Glutamatergic neuron (in vitro differentiated cells): Measurements from ENCODE around the gene SIAE. TPM values are rescaled to one million over a fixed set of nuclear protein-coding genes. Genes with fewer than 3 reads are reported as not detected.

Source experiments
- DNase-seq: peaks from one replicate; pipeline ENCODE4 v3.0.0; 2022
- H3K27ac Mint-ChIP-seq: one replicate; pipeline ENCODE4 v1.8.0; 2020; ENCODE audit warnings: mild to moderate bottlenecking, mixed read lengths, inconsistent platforms; ENCODE audit not compliant: unreplicated experiment
- H3K27me3 Mint-ChIP-seq: one replicate; pipeline ENCODE4 v1.8.0; 2020; ENCODE audit warnings: mild to moderate bottlenecking, moderate library complexity, mixed read lengths, inconsistent platforms; ENCODE audit not compliant: unreplicated experiment
- H3K36me3 Mint-ChIP-seq: one replicate; pipeline ENCODE4 v1.8.0; 2020; ENCODE audit warnings: mild to moderate bottlenecking, mixed read lengths, inconsistent platforms; ENCODE audit not compliant: unreplicated experiment
- H3K4me1 Mint-ChIP-seq: one replicate; pipeline ENCODE4 v1.8.0; 2020; ENCODE audit warnings: mild to moderate bottlenecking, low read depth, mixed read lengths, inconsistent platforms; ENCODE audit not compliant: unreplicated experiment
- H3K4me3 Mint-ChIP-seq: one replicate; pipeline ENCODE4 v1.8.0; 2020; ENCODE audit warnings: mild to moderate bottlenecking, mixed read lengths, inconsistent platforms; ENCODE audit not compliant: unreplicated experiment
- H3K9me3 Mint-ChIP-seq: one replicate; pipeline ENCODE4 v1.8.0; 2020; ENCODE audit warnings: mild to moderate bottlenecking, moderate library complexity, mixed read lengths, inconsistent platforms; ENCODE audit not compliant: unreplicated experiment
- long read RNA-seq: library from polyadenylated mRNA; unstranded; transcript quantifications from one replicate; pipeline ENCODE4 v2.0.0, GENCODE V29; 2020; ENCODE audit not compliant: unreplicated experiment
- total RNA-seq: library from RNA; stranded (reverse); fragmentation: NEBNext Ultra II Directional; extraction: Animal tissue kit (Norgen Biotek cat#: 25700); gene quantifications from one replicate; pipeline ENCODE4 v1.2.1, GENCODE V29; 2021; ENCODE audit not compliant: unreplicated experiment
- TF ChIP-seq, protein P1 (sequence below): fragments of 200-600 bp; sonication (generic); IDR thresholded peaks from one replicate; pipeline ENCODE4 v1.5.0; 2021; ENCODE audit not compliant: partially characterized antibody, unreplicated experiment

The SIAE gene, protein sequence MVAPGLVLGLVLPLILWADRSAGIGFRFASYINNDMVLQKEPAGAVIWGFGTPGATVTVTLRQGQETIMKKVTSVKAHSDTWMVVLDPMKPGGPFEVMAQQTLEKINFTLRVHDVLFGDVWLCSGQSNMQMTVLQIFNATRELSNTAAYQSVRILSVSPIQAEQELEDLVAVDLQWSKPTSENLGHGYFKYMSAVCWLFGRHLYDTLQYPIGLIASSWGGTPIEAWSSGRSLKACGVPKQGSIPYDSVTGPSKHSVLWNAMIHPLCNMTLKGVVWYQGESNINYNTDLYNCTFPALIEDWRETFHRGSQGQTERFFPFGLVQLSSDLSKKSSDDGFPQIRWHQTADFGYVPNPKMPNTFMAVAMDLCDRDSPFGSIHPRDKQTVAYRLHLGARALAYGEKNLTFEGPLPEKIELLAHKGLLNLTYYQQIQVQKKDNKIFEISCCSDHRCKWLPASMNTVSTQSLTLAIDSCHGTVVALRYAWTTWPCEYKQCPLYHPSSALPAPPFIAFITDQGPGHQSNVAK
- total RNA-seq = 4.5 TPM
- long read RNA-seq, full-length matches to known transcripts = 2 of 2 reads
- long read RNA-seq, partial matches to known transcripts = 0 of 2 reads
- long read RNA-seq, other reads (novel, unspliced or antisense) = 0 of 2 reads

DNA sequence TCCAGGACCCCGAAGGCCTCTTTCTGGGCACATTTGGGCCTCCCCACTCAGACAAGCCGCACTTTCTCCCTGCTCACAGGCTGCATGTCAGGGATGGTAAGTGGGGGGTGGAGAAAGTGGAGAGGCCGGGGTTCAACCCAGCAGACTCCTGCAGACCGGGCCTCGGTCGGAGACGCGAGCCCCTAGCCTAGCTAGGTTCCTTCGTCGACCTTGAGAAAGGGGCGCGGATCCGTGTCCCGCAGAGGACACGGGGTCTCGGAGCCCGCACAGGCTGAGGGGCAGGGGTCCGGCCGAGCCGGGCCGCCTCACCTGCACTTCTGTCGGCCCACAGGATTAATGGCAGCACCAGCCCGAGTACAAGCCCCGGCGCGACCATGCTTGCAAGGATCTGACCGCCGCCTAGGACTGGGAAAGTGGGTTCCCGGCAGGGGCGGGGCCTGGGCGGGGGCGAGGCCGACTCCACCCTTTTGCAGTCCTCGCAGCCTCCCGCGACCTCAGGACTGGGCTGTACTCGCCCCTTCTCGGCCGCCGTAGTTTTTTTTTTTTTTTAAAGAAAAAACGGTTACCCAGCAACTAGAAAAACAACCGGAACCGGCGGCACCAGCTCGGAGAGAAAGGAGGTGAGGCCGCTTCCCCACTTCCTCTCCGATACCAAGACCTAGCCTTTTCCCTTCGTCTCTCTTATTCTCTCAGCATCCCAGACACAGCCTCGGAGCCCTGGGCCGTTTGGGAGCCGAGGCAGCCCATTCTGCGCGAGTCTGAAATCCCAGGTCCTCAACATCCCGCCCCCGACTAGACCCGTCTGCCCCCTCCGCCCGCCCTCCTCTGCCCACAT lies at the start of gene SIAE, which contains the start of gene SPA17:
Gene SIAE (minus strand): TSS at position 407 of the 835 bp plus-strand sequence. CDS start 31 bp downstream, at position 376.
Gene SPA17 (plus strand): TSS at position 572 of the 835 bp plus-strand sequence. CDS start 1,361 bp downstream, outside the sequence.
- Mint-ChIP-seq H3K9me3 (peaks cover 5% of the 10 kb centered on the region), H3K27ac (peak within 1 kb of the TSS; percentile 89), H3K4me3 (peak within 1 kb of the TSS; percentile 94), H3K4me1 (no peaks in the 10 kb centered on the region), H3K36me3 (no peaks in the 10 kb centered on the region), H3K27me3 (no peaks in the 10 kb centered on the region)
- TF ChIP-seq, protein P1, sequence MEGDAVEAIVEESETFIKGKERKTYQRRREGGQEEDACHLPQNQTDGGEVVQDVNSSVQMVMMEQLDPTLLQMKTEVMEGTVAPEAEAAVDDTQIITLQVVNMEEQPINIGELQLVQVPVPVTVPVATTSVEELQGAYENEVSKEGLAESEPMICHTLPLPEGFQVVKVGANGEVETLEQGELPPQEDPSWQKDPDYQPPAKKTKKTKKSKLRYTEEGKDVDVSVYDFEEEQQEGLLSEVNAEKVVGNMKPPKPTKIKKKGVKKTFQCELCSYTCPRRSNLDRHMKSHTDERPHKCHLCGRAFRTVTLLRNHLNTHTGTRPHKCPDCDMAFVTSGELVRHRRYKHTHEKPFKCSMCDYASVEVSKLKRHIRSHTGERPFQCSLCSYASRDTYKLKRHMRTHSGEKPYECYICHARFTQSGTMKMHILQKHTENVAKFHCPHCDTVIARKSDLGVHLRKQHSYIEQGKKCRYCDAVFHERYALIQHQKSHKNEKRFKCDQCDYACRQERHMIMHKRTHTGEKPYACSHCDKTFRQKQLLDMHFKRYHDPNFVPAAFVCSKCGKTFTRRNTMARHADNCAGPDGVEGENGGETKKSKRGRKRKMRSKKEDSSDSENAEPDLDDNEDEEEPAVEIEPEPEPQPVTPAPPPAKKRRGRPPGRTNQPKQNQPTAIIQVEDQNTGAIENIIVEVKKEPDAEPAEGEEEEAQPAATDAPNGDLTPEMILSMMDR = no peak
- peak; percentile 96 for DNase-seq

DNA sequence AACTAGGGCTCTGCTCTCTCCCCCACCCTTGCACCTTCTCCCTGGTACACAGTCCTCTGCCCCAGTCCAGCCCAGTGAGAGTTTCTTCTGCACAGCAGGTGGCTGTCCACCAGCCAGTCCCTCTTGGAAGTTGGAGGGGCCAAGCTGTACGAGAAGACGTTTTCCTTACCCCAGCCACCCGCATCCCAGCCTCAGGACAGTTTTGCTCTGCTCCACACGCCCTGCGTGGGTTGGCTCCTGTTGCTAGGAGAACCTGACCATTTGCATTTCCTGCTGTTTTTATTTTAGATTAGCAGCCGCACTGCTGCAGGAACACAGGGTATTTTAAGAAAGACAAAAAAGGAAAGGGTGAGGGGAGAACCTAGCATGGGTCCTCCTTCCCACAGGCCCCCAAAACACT lies 48.6 kb upstream of the SIAE start:
- peaks cover 10% of the 10 kb centered on the region for H3K27me3 Mint-ChIP-seq
- H3K9me3 Mint-ChIP-seq = peaks cover 16% of the 10 kb centered on the region
- no peaks in the 10 kb centered on the region for H3K36me3 Mint-ChIP-seq
- no peak overlapping the region for H3K4me3 Mint-ChIP-seq
- TF ChIP-seq, protein P1 = no peak
- no peak overlapping the region for H3K27ac Mint-ChIP-seq
- H3K4me1 Mint-ChIP-seq = peaks cover 54% of the 10 kb centered on the region
- DNase-seq = no peak

DNA sequence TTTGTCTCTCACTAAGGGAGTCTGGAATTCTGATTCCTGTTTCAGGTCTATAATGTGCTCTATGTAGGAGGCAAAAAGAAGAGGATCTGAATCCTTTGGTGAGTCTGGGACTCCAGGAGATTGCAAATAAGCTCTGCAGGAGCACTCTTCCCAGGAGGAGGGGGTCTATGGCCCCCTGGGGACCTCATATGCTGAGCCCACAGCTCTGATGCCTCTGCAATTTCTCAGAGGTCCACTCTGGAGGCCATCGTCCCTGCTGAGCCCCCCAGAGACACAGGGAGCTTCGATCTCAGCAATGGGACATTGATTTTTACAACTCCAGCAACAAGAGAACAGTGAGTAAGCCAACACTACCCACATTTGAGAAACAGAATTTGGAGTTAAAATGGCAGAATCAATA lies 46.0 kb upstream of the SIAE start:
- H3K27ac Mint-ChIP-seq = peak overlapping the region; percentile 65
- DNase-seq = peak; percentile 51
- peaks cover 14% of the 10 kb centered on the region for H3K27me3 Mint-ChIP-seq
- no peaks in the 10 kb centered on the region for H3K36me3 Mint-ChIP-seq
- TF ChIP-seq, protein P1 = no peak
- H3K9me3 Mint-ChIP-seq = peaks cover 8% of the 10 kb centered on the region
- peaks cover 35% of the 10 kb centered on the region for H3K4me1 Mint-ChIP-seq
- H3K4me3 Mint-ChIP-seq = peak overlapping the region; percentile 84

DNA sequence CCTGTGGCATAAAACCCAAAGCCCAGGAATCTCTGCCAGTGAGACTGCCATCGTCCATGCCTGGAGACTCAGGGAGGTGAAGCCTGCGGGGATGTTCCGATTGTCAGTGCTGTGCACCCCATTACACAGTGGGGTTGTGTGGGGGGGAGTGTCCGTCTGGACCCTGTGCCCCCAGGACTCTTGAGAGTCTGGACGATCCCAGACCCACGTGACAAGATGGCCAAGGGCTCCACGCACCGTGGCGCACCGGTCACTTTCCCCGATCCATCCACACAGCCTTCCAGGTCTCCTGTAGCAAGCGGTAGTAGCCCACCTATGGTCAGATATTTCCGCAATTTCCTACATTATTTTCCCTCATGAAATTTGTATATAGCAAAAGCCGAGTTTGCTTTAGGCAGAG lies 45.3 kb upstream of the SIAE start:
- H3K4me1 Mint-ChIP-seq = peaks cover 35% of the 10 kb centered on the region
- peaks cover 14% of the 10 kb centered on the region for H3K27me3 Mint-ChIP-seq
- TF ChIP-seq, protein P1 = no peak
- peaks cover 4% of the 10 kb centered on the region for H3K36me3 Mint-ChIP-seq
- peaks cover 8% of the 10 kb centered on the region for H3K9me3 Mint-ChIP-seq
- H3K27ac Mint-ChIP-seq = peak overlapping the region; percentile 6
- DNase-seq = no peak
- H3K4me3 Mint-ChIP-seq = peak overlapping the region; percentile 84
